Glomerular endothelial cell (primary cell): Measurements from ENCODE around the gene SMAD7. TPM values are rescaled to one million over a fixed set of nuclear protein-coding genes. Genes with fewer than 3 reads are reported as not detected.

Experiments
- DNase-seq: peaks from one replicate; pipeline ENCODE4 v3.0.0-alpha.2; 2011; ENCODE audit warnings: low read depth, low spot score; ENCODE audit errors: extremely low read depth
- total RNA-seq: library from RNA; depleted of rRNA; stranded (reverse); fragments of >200 nt; gene quantifications from 2 replicates; pipeline ENCODE4 v1.2.3, GENCODE V29; 2015

The SMAD7 gene, protein sequence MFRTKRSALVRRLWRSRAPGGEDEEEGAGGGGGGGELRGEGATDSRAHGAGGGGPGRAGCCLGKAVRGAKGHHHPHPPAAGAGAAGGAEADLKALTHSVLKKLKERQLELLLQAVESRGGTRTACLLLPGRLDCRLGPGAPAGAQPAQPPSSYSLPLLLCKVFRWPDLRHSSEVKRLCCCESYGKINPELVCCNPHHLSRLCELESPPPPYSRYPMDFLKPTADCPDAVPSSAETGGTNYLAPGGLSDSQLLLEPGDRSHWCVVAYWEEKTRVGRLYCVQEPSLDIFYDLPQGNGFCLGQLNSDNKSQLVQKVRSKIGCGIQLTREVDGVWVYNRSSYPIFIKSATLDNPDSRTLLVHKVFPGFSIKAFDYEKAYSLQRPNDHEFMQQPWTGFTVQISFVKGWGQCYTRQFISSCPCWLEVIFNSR
- total RNA-seq: 4.7 and 14.7 TPM in 2 replicates

DNA sequence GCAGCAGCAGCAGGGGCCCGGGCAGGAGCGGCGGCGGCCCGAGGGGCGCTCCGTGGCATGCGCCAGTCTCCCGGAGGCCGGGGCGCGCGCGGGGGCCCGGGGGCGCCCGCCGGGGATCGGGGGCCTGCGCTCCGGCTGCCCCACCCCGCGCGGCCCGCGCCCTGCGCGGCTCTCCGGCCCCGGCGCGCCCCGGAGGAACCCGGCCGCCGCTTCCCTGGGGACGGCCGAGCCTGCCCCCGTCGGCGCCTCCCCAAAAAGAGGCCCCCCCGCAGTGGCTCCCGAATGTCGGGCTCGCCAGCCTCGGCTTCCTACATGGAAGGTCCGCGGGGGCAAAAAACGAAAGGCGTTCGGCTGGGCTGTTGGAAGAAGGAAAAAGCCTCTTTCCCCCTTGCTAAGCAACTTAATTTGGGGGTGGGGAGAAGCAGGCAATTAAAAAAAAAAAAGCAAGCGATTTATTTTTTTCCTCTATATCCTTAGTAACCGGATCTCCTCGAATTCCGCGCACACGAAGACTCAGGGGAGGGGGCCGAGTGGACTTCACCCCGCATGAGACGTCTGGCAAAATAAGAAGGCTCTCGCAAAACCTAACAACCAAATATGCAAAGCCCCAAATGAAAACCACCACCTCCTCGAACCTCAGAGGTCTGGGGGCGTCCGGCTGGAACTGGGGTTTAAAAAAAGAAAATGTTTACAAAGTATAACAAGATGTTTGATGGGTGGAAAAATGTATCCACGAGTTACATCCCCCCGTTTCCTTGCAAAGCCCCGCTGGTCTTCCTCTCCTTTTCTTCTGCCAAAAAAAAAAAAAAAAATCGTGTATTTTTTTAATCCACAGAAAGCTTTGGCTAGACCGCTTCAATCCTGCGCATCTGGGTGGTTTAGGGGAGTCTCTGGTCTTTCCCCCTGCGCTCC is at the start of gene SMAD7:
SMAD7 (minus strand) TSS at position 430 of the 912 bp plus-strand sequence. CDS start 541 bp downstream, outside the sequence.
- DNase-seq: no peak

DNA sequence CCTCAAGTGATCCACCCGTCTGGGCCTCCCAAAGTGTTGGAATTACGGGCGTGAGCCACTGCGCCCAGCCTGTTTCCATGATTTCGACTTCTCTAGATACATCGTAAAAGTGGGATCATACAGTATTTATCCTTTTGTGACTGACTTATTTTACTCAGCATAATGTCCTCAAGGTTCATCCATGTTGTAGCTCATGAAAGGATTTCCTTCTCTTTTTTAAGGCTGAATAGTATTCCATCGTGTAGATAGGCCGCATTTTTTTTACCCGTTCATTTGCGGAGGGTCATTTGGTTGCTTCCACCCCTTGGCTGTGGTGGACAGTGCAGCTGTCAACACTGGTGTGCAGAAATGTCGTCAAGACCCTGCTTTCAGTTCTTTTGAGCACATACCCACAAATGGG is 48.8 kb upstream of the SMAD7 start:
- no peak for DNase-seq

DNA sequence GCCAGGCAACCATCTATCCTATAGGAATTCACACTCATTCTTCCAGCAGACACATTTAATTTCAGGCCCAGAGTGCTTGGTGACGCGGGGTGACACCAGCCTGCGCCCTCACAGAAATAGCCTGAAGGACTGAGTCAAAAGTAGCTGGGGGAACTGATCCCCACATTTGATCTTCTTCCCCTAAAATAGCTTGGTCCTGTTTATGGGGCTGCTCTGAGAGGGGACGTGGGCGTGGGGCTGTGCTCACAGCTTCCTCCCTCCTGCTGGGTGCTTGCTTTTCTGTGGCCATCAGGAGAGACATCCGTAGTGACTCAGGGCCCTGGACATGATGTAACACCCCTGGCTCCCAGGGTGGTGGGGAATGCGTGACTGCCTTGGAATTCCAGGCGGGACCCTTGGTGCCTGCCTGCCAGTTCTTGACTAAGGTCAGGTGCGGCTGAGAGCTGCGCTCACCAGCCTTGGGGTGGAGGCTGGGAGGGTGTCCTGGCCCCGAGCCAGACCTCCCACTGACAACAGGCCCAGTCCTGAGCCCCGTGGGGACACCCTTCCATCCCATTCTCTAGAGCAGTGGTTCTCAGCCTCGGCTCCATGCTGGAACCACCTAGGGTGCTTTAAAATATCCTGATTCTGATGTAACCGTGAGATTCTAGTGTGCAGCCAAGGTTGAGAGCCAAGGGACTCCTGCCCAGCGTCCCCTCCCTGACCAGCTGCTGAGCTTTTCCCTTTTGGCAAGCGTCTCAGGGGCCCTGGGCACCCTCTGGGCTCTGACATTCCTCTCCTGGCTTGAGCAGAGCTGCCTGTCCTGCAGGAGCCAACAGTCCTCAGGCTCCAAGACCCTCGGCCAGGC is 47.4 kb upstream of the SMAD7 start:
- peak; percentile 41 for DNase-seq

DNA sequence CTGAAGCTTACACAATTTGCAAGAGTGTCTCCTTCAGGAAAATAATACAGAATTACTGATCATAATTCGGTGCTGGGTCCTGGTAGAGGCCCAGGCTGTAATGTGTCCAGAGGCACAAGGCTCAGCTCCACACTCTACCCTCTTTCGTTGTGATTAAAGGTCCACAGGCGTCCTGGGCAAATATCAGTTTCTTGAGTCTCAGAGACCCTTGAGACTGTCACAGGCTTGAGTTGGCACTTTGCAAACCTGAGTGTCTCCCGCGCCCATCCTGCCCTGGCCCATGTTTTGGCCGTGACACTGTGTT is 46.9 kb upstream of the SMAD7 start:
- no peak for DNase-seq

DNA sequence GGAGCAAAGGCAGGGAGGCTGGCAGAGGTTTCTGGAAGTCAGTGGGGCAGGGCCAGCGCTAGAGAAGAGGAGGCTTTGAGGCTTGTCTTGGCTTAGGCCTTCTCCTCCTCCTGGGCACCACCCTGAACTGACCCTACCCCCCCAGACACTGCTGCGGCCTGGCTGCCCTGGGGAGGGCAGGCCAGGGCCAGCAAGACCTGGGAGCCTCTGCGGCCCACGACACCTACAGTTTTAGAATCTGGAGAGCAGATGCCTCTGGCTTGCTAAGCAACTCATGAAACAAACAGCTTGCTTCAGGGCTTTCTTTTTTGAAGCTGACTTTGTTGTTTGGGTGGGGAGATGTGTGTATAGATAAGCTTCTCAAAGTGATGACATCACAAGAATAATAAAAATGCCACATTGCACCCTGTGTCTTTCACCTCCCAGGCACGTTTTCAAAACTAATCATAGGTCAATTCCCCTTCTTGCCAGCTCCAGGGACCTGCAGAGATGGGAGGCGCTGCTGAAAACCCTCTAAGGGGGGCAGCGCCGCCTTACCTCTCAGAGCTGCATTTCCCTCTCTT is 46.2 kb upstream of the SMAD7 start:
- DNase-seq: no peak

DNA sequence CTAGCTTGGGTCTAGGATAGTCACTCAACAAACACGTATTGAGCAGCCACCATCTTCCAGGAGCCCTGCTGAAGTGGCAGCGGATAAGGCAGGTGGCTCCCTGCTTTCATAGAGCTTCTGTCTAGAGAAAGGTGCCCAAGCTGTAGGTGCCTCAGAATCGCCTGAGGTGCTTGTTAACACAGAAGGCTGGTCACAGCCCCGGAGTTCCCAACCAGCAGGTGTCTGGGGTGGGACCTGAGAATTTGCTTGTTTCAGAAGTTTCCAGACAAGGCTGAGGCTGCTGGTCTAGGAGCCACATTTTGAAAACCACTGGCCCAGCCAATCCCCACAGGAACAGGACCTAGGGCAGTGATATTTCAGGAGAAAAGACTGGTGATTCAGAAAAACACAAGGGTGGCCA is 45.3 kb upstream of the SMAD7 start:
- no peak for DNase-seq

DNA sequence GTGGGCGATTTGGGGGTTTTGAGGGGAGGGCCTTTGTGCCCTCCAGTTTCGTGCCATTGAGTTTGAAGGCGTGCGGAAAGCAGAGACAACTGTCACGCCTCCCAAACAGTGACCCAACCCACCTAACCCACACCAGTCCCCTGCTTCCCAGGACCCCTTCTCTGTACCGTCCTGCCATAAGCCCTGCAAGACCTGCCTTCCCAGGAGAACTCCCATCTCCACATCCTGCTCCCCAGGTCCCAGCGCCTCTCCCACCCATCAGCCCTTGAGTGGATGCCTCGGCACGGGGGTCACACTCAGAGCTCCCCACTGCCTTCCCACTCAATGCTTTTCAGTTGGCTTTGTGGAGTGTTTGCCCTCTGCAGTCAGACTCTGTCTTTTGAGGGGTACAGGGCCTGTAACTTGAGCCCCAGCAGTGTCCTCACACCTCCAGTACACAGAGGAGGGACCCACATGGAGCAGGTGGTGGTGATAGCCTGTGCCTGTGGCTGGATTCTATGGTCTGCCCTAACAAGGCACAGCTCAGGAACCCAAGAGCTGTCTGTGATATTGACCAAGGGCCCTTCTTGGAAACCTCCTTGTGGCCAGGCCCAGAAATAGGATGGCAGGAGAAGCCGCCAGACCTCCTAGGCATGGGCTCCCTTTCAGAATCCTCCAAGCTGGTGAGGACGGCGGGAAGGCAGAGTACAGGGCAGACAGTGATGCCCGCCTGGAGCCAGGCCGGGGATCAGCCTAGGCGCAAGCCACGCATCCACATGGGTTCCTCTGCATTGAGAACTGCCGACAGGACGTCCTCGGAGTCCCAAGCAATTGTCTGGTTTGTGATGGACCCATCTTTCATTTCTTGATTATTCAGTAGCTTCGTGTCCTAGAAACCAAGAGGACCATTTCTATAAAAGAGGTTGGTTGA is 44.4 kb upstream of the SMAD7 start:
- no peak for DNase-seq

DNA sequence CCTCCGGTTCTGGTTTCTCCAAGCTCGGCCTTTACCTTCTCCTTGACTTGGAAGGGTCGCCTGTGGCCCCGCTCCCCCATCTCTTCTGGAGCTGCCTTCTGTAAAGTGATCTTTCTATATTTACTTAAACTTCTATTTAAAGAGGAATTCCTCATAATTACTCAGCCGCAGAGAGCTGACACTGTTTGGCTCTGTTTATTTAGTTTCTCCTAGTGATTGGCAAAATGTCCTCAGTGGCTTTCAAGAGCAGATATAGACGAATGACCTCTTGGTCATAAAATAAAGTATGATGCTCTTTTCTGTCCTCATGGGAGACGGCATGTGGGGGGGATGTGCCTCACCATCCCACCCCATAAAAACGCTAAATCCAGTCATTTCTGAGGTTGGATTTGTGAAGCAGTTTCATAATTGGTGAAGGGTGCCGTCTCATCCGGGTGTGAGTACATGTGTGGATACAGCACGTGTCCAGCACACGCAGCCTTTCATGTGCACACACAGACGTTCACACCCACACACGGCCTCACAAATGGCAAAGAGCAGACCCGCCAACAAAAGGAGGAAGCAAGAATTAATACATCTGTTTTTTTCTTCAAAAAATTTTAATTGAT is 43.4 kb upstream of the SMAD7 start:
- no peak for DNase-seq

DNA sequence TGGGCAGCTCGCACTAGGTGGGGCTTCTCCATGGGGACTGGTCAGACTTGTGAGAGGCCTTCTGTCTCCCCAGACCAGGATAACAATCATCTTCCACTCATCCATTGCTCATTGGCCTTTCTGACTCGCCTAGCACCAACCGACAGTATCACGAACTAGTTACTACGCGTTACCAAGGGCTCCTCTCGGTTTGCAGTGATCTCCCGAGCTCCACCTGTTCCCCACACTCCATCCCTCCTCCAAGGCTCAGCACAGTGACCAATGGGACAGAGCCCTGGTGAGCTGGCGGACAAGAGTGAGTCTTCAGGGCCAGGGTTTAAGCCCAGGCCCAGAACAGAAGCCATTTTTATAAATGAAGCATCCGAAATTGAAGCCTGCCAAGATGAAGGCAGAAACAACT is 42.8 kb upstream of the SMAD7 start:
- DNase-seq: no peak

DNA sequence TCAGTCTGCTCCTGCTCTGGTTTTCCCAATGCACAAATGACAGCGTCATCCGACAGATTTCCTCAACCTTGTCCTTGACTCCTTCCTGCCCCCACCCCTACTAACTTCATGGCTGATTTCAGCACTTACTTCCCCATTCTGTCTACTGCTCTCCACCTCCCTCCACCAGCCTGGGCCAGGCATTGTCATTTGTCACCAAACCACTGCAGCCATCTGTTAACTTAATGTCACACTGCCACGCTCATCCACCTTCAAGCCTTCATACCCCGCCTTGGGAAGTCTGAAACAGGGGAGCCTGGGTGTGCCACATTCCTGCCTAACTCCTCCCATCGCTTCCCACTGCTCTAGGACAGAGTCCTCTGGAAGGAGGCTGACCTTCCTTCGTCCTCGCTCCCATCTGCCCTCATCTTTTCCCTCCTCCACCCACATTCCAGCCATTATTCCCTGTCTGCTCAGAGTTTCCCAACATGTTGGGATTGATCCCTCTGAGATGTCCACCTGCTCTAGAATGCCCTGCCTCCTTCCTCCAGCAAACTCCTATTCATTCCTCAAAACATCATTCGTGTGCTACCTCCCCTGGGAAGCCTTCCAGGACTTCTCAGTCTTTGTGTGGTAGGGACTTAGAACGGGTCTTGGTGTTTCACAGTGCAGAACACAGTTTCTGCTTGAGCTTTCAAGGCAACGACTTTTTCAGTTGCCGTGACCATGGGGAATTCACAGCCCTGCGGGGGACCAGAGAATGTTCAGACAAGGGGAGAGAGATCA is 42.2 kb upstream of the SMAD7 start:
- DNase-seq: no peak

DNA sequence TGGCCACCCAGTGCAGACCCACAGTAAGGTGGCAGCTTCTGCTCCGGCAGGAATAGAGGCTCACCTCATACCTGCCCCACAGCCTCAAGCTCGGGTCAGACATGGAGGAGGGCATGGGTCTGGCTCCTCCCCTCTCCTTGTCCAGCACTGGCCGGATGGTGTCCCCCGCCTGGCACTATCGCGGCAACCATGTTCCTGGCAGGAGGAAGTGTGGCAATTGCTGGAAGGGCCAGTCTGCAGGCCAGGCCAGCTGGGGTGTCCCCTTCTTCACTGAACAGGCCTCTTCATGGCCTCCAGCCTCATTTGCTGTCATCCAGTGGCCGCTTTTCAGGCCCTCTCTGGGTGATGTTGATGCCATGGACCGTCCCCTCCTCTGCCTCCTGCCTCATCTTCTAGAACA is 41.4 kb upstream of the SMAD7 start:
- no peak for DNase-seq

DNA sequence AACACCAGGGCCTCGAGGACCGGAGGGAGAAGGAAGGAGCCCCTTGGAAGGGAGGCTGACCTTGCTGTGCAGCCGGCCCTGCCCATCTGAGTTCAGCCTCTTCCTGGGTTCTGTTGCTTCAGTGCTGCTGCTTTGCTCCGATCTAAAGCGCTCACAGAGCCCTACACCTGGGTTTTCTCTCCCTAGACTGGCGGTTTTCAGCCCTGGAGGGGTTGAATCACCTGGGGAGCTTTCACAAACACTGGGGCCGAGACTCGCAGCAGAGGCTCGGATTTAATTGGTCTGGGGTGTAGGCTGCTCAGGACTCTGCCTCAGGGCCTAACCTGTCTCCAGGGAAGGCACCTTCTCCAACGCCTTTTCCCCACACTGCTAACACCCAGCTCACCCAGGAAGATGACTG is 40.9 kb upstream of the SMAD7 start:
- no peak for DNase-seq

DNA sequence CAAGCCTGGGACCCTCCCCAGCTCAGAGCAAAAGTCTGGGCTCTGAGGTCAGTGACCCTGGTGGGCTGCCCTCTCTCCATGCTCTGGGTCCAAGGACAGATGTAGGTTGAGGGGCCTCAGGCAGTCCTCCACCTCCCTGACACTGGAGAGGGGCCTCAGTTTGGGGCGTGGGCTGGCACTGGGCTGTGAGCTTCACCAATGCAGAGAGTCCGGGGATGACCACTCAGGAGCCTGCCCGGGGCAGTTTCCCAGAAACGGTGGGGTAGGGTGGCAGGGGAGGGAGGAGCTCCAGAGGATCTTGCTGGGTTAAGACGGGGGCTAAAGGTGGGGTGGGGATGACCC is 40.5 kb upstream of the SMAD7 start:
- no peak for DNase-seq

DNA sequence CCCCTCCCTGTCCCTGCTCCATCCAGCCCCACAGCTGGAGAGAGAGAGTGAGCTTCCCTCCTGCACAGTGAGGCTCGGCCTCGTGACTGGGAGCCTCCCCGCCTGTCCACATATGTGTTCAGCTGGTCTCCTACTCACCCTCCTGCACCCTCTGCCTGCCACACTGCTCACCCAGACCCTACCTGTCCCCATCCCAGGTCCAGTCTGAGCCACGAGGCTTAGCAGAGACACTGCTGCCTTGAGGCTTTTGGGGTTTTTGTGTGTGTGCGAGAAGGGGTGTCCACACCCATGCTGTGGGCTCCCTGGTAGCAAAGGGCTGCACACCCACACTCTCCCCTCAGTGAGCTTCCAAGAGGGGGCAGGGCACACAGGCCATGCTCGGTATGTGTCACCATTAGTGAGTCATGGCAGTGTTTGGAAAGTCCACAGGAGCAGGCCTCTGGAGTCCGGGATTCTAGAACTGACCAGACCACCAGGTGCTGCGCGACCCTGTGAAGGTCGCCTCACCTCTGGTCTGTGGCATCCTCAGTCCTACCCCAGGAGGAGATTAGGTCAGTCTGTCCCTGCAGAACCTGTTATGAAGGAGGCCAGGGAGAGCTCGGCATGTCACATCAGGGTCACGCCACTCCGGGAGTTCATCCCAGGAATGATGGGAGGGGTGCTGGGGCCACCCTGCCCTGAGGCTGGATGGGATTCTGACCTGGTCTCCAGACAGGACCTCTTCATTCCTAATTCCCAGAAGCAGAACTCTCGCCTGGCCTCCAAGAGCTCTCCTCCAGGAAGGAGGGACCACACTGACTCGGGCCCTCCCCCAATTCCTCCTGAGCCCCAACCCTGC is 39.9 kb upstream of the SMAD7 start:
- no peak for DNase-seq

DNA sequence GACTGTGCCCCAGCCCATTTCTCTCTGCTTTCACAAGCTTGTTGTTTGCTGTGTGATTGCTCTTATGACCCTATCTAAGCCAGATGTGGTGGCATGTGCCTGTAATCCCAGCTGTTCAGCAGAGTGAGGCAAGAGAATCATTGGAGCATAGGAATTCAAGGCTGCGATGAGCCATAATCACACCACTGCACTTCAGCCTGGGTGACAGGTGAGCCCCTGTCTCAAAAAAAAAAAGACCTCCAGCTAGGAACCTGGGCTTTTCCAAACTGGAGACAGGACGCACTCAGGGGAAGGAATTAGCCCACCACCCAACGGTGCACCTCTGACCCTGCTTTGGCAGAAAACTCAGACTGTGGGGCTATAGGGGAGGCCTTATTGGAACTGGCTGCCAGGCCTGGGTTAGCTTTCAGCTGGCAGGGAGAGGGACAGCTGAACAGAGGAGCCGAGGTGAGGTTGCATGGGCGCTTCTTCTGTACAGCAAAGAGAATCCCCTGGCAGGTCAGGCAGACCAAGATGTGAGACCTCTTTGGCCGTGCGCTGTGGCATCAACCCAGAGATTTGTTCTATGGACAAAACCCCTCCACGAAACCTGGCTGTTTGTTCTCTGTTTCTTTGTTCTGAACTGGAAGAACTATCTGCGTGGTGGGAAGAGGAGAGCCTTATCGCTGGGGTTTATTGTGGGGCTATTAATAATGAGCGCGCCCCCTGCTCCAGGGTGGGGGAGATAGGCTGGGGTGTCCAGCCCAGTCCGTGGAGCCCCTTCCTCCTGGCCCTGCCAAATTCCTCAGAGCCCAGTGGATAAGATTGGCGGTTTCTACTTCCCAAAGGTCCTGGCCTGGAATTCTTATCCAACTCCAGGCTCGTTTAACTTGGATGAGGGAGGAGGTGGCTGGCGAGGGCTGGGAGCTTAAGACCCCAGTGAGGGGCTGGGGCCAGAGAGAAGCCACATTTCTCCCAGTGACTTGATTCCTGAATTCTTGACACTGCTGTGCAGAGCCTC is 38.8 kb upstream of the SMAD7 start:
- no peak for DNase-seq

DNA sequence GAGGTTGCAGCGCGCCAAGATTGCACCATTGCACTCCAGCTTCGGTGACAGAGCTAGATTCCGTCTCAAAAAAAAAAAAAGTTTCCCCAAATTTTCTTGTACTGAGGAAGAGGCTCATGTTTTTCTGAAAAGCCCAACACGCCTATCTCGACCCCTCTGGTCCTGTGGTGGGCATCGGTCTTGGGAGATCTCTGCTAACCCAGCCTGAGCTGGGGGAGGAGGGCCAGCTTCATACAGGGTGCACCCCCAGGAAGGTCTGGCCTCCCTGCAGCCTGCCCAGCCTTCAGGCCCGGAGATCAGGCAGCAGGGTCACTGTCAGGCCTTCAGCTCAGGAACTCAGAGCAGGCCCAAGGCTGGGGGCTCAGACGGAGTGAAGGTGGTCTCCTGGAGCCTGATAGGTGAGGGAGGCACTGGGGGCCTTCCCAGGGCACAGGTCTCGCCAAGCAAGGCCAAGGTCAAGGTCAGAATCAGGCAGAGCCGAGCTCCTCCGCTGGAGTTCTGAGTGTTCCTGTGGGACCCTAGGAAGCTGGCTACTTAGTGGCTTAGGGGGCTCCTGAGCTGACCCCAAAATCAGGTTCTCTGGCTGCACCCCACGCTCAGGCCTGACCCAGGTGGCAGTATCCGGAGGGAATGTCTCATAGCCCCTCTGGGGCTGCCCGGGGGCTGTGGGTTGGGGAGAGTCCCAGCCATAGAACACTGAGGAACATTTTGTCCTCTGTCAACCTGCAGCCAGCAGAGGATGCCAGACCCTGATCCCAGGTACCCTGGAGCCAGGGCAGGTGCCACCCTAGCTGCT is 37.9 kb upstream of the SMAD7 start:
- DNase-seq: no peak
